GM18526 (cell line): Measurements from ENCODE around the gene EPS15.

ENCODE experiments used
- POLR2A ChIP-seq: IDR thresholded peaks from 3 replicates; pipeline ENCODE4 v1.6.1; 2011; ENCODE audit not compliant: insufficient read length; ENCODE audit errors: extremely low read depth

The EPS15 gene

GRCh38 chr1:51519048-51519864, at the start of gene EPS15:
Gene EPS15, minus strand, starts transcription at chr1:51519266. Its CDS starts 35 bp downstream, at chr1:51519231.
- TF ChIP-seq POLR2A: peak; percentile 68

DNA sequence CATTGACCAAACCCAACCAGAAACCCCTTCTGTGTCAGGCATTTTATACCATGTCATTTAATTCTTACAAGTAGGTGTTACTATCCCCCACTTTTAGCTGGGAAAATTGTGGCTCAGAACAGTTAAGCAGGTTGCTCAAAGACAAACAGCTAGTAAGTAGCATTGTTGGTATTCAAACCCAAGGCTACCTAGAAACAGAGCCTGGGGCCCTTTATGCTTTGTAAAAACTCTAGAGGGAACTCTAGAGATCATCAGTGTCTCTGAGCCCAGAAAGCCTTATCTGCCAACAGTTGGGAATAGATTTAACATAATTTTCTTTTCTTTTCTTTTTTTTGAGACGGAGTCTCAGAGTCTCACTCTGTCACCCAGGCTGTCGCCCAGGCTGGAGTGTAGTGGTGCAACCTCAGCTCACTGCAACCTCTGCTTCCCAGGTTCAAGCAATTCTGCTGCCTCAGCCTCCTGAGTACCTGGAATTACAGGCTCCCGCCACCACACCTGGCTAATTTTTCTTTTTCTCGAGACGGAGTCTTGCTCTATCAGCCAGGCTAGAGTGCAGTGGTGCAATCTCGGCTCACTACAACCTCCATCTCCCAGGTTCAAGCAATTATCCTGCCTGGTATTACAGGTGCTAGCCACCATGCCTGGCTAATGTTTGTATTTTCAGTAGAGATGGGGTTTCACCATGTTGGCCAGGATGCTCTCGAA, 49.3 kb upstream of the EPS15 start:
- no peak for TF ChIP-seq POLR2A

GRCh38 chr1:51567653-51568052, 48.6 kb upstream of the EPS15 start:
- TF ChIP-seq POLR2A: no peak

DNA sequence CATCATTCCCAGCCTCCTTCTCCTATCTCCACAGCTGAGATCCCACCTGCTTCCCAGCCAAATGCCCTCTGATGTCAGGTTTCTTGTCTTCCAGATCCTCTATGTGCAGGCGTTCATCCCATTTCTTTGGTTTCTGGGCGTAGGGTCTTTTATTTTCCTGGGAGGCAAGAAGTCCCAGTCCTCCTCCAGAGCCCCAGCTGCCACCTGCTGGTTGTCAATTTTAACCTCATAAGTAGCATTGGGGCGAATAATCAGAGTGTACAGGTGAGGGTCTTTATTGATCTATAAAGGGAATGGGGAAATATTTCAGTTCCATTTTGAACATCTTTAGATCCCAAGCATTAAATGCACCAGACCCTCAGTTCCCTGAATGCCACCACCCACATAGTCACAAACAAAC, 47.2 kb upstream of the EPS15 start:
- TF ChIP-seq POLR2A: no peak

DNA sequence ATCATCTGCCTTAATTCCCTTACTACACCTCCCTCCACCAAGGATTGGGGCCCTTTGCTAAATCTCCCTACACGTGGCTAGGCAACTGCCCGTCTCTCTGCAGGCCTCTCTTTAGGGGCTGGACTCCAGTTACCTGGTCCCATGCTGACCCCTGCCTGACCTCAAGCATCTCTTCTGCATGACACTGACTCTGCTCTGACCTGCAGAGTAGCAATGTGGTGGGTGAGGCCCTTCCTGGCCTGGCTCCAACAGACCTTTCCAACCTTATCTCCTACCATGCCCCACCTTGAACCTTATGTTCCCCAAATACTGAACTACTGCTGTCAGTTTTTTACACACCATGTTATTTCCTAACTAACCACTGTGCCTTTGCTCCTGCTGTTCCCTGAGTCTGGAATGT, 45.9 kb upstream of the EPS15 start:
- TF ChIP-seq POLR2A: no peak

DNA sequence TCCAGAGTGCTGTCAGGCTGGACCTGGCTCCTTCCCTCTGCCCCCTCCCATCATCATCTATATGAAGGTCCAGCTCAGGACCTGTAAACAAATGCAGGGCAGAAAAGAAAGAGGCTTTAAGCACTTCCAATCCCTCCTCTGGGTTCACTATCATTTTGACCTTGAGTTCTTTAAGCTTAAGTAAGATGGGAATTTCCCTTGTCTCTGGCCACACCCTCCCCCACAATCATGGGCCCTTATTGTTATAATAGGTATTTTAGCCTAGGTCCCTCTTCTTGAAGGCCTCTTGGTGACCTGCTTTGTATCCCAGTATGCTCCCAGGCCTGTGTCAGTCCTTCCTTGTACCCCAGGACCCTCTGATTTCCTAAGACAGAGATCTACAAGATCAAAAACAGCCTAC, 45.1 kb upstream of the EPS15 start:
- no peak for TF ChIP-seq POLR2A

DNA sequence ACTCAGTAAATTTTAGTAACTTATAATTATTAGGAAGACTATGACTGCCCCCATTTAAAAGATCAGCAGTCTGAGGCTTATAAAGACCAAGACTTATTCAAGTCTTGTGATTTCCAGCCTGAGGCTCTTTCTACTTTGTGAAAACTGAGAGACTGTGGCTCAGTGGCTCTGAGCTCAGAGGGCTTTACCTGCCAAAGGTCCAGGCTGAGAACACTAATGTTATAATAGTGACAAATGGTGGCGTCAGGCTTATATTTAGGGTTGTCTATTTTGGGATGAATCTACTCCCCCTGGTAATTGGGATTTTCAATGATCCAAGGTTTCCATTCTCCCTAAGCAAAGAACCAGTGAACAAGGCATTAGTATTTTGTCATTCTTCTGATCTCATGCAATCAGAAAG, 42.6 kb upstream of the EPS15 start:
- TF ChIP-seq POLR2A: no peak

- no peak for TF ChIP-seq POLR2A
Observed at GRCh38 chr1:51560034-51560433, 41.0 kb upstream of the EPS15 start.

DNA sequence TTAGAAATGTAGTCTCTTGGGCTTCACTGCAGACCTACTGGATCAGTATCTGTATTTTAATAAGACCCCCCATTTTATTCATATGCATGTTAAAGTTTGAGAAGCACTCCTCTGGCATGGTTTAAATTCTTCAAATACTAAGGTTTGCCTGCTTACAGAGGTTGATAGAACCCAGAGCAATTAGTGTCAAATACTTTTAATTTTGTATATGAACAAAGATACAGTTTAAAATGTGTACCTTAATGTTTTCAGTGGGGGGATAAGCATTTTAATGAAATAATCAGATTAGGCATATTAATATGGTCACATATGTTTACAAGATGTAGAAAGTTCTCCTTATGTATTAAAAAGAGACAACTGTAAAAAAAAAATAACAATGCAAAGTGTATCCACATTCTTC, 40.4 kb upstream of the EPS15 start:
- TF ChIP-seq POLR2A: no peak

DNA sequence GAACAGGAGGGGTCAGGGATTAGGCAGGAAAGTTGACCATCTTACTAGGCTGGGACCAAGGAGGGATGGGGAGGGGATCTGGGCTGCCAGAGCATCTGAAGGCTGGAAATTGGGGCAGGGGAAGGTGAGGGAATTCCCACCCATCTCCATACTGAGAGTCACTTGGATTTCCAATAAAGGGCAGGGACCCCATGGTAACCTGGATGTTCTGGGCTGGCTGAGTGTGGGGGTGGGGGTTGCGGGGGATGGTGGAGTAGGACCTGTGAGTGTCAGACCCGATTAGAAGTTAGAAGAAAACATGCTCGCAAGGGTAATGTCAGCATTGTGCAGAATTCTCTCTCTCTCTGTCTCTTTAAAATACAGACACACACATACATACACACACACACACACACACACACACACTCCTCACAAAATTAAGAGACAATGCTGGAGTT, 40.0 kb upstream of the EPS15 start:
- no peak for TF ChIP-seq POLR2A

DNA sequence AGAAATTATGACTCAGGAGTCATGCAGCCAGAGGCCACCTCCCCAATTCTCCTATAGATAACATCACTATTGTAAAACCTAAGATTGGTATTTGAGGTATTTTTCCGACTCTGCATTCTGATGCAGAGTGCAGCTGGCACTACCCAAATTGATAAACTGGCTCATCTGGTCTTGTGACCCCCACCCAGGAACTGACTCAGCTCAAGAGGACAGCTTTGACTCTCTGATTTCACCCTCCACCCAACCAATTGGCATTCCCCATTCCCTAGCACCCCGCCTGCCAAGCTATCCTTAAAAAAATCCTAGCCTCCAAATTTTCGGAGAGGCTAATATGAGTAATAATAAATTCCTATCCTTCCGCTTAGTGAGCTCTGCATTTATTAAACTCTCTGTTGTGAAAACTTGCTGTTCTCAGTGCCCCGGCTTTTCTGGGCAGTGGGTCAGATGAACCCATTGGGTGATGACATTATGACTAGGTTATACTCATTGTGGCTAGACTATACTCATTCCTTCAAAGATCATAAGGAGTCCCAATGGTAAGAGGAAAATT, 39.4 kb upstream of the EPS15 start:
- no peak for TF ChIP-seq POLR2A

GRCh38 chr1:51557168-51557567, 38.1 kb upstream of the EPS15 start:
- TF ChIP-seq POLR2A: no peak

GRCh38 chr1:51555866-51556619, 37.0 kb upstream of the EPS15 start:
- no peak for TF ChIP-seq POLR2A

DNA sequence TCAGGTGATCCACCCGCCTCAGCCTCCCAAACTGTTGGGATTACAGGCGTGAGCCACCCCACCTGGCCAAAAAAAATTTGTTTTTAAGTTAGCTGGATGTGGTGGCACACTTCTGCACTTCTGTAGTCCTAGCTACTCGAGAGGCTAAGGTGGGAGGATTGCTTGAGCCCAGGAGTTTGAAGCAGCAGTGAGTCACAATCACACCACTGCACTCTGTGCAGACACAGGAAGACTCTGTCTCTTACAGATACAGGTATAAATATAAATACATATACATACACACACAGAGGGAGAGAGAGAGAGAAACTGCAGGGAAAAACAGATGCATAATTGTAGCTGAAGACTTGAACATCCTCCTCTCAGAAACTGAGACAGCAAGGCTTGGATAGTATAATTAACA, 34.8 kb upstream of the EPS15 start:
- TF ChIP-seq POLR2A: no peak
